HuH-7 (cell line): ENCODE data around the gene NID2.

ENCODE experiments used
- DNase-seq: peaks from one replicate; pipeline ENCODE4 v3.0.0; 2011; ENCODE audit warnings: low spot score

Gene NID2

GRCh38 chr14:52080808-52081755 lies 12.2 kb upstream of the NID2 start:
- DNase-seq, result no peak

DNA sequence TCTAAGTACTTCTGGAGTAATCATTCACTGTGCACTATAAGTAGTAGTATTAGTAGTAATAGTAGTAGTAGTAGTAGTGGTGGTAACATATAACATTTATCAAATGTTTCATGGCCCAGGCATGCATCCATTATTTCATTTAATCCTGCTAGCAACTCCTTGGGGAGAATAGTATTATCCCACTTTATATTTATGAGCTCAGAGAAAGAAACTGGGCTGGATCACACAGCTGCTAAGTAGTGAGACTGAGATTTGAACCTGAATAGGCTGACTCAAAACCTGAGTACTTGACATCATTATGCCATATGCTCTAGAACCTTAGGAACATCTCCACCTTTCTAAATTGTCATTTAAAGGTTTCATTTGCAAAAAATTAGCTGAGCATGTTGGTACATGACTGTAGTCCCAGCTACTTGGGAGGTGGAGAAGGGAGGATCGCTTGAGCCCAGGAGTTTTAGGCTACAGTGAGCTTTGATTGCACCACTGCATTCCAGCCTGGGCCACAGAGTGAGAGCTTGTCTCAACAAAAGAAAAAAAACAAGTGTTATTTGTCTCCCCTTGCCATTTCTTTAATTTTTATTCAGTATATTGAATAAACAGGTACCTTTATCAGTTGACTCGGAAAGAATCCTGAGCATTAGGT lies 11.4 kb upstream of the NID2 start:
- DNase-seq, result no peak

DNA sequence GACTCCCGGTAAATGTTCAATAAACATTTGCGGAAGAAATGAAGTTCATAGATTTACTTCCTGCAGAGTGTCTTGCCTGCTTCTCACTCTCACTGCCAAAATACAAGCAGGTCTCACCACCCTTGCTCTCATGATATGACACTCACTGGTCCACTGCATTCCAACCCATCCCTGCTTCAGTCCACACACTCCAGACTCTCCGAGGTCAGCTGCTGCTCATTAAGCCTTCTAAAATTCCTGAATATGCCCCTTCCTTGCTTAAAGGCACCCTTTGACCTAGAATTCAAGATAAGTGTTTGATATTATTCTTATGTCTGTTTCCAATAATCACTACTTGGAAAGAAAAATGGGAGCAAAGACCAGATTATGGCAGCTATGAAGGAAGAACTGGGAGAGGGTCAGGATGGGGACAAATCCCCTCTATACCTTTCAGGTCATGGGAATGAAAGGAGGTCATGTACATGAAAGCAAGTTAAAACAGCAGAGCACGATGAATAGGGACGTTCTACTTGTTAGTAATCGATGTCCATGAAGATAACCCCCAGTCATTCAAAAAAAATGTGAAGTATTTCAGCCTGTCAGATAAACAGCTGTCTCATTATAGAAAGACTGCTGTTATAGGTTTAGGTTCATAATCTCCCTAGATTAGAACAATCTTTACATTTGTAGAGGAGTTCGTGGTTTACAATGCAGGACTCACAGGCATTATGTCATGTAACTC lies 10.5 kb upstream of the NID2 start:
- no peak for DNase-seq

GRCh38 chr14:52078721-52079120 lies 9.9 kb upstream of the NID2 start:
- DNase-seq, result no peak

GRCh38 chr14:52078095-52078531 lies 9.3 kb upstream of the NID2 start:
- DNase-seq, result no peak

DNA sequence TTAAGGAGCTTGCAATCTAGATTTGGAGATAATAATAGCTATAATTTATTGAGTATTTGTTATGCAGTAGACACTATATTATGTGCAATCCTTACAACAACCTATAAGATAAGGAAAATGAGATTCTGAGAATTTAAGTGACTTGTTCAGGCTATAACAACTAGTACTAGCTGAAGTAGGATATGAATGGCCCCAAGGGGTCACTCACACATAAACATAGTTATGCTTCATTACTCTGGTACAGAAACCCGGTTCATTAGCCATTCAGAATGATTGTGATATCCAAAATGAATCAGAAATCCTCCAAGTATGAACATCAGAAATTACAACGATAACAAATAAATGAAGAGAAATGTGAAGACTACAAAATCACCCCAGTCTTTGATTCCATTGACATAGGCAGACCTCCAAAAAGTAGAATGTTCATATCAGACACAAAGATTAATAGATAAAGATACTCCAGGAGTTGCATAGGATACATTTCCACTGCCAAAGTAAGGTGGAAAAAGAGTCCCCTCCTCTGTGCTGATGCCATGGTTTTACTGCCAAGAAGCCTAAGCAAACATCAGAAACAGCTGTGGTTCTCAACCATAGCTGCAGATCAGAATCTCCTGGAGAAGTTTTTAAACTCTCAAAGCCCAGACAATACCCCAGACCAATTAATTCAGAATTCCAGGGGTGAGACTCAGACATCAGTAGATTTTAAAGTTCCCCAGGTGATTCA lies 8.6 kb upstream of the NID2 start:
- DNase-seq, result no peak

DNA sequence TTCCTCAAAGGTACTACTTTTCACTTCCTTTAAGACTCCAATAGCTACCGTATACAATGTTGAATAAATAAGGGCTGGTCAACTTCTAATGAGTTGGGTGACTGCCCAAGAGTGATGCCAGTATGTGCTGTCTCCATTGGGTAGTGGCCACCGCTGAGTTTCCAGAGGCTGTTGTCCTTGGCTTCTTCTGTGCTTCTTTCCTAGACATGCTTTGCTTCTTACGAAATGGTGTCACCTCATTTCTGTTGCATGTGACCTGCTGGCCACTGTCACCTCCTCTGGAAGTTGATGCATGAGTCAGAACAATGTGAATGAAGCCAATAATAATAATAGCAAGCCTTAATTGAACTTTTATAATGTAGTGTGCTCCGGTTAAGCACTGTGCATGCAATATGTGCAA lies 7.5 kb upstream of the NID2 start:
- DNase-seq, result no peak

- no peak for DNase-seq
Measured at GRCh38 chr14:52075371-52075770, 6.5 kb upstream of the NID2 start.

- DNase-seq, result no peak
Measured at GRCh38 chr14:52073251-52073650, 4.4 kb upstream of the NID2 start.

DNA sequence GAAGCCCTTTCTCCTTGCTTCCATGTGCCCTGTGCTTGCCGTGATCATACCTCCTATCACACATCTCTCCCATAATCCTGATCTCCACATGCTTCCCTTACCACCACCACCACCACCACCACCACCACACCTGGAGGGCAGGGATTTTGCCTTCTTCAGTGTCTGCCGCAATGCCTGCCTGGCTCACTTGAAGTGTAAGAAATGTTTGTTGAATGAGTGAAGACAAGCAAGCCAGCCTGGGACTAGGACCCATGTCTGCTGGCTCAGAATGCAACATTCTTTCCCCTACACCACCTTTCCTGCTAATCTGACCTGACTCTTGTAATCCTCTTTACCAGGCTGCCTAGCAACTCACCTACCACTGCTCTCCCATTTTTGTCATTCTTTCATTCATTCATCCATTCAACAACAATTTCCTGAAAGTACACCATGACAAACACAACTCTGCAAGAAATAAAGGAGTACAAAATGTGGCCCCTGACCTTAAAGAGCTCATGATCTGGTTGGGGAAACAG lies 3.5 kb upstream of the NID2 start:
- DNase-seq, result no peak

DNA sequence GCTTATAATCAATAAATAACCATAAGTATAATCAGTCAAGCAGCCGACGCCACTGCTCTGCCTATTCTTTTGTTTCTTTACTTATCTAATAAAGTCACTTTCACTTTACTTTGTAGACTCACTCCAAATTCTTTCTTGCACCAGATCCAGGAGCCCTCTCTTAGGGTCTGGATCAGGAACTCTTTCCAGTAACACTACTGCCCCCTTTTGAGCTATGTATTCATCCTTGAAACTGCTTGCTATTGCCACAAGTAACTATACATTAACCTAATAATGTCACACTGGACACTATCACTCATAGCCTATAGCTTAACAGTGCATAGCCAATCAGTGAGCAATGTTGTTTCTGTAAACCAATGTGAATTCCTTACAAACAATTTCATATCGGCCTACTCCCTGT lies 2.8 kb upstream of the NID2 start:
- no peak for DNase-seq

GRCh38 chr14:52070051-52070431 lies 1.2 kb upstream of the NID2 start:
- DNase-seq, result no peak

- no peak for DNase-seq
Measured at GRCh38 chr14:52069307-52070050, 620 bp upstream of the NID2 start.

GRCh38 chr14:52067873-52068614 lies 815 bp downstream of the NID2 start:
- no peak for DNase-seq

- DNase-seq, result no peak
Measured at GRCh38 chr14:52064174-52064573, 4.7 kb downstream of the NID2 start.

DNA sequence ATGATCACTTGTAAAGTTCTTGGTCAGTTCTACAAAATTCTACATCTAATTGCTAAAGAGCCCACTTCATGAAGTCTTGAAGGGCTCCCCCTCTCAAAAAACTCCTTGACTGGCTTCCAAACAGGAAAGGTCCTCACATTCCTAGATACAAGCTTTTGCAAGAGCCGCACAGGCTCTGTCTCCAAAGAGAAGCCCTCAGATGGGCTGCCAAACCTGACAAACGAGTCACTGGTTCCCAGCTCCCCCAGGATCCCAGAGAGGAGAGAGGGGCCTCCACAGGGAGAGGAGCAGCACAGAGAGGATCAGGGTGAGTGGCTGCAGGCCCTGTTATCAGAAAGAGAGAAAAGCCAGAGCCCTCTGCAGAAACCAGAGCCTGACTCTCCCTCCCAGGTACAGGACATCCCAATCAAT lies 5.8 kb downstream of the NID2 start:
- DNase-seq, result no peak

DNA sequence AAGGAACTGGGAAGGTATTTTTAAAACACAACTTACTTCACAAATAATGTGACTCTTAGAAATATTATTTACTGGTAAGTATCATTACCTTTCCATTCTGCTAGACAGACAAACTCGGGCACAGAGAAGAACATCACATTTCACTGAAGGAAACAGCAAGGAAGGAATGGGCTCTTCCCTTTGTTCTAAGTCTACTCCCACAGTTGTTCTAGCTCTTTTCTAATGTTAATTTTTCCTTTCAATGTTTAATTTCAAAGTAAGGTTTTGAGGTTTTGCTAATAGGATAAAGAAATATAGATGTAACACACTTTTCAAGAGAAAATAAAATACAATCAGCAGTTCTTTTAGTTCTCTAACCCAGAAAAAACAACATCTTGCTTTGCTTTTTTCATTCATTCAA lies 7.0 kb downstream of the NID2 start:
- no peak for DNase-seq

DNA sequence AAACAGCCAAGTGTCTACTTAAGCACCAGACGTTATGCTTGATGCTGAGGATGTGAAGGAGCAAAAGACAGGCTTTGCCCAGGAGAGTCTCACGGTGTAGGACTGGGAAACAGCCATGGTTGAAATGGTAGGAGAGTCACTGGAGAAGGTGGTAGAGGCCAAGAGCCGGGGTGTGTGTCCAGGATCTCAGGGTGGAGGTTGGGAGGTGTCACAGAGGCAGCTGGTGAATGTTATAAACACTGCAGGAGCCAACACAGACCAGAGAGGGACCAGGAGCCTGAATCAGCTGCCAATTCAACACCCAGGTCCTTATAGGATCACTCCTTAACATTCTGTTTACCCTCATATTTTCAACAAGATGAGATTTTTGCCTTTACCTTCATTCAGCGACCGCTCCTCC lies 7.5 kb downstream of the NID2 start:
- no peak for DNase-seq

DNA sequence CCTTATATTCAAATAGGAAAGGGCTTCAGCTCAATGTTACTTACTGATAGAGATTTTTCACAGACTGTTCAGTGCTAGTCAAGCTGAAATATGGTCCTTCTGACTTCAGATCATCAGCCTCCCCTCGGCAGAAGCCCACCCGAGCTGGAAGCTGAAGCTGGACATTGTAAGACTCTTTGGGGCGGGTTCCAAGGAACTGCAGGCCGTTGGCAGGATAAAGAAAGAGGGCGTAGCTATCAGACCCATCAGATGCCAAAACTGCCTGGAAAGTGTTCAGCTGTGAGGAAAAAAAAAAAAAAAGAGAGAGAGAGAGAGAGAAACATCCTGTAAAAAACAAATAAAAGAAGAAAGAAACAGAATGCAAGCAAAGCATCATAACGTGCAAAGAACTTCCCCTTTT lies 8.8 kb downstream of the NID2 start:
- DNase-seq, result no peak

- DNase-seq, result no peak
Measured at GRCh38 chr14:52059649-52060048, 9.2 kb downstream of the NID2 start.

GRCh38 chr14:52058341-52058740 lies 10.5 kb downstream of the NID2 start:
- no peak for DNase-seq
